Stimulated activated CD4-positive, alpha-beta T cell treated with anti-CD3 and anti-CD28 coated beads, Interleukin-12 subunit alpha, Interleukin-12 subunit beta, amount 100 ng/mL, for 24 hours (primary cell): ENCODE measurements around the gene UBE2O.

Experiments used
- DNase-seq, 2 experiments: peaks; one replicate each; pipeline ENCODE4 v3.0.0-alpha.2; 2020; ENCODE audit warnings: low read depth in 2 of 2

The UBE2O gene

GRCh38 chr17:76388966-76389888 is 63.7 kb downstream of the UBE2O start:
- no peak for DNase-seq

DNA sequence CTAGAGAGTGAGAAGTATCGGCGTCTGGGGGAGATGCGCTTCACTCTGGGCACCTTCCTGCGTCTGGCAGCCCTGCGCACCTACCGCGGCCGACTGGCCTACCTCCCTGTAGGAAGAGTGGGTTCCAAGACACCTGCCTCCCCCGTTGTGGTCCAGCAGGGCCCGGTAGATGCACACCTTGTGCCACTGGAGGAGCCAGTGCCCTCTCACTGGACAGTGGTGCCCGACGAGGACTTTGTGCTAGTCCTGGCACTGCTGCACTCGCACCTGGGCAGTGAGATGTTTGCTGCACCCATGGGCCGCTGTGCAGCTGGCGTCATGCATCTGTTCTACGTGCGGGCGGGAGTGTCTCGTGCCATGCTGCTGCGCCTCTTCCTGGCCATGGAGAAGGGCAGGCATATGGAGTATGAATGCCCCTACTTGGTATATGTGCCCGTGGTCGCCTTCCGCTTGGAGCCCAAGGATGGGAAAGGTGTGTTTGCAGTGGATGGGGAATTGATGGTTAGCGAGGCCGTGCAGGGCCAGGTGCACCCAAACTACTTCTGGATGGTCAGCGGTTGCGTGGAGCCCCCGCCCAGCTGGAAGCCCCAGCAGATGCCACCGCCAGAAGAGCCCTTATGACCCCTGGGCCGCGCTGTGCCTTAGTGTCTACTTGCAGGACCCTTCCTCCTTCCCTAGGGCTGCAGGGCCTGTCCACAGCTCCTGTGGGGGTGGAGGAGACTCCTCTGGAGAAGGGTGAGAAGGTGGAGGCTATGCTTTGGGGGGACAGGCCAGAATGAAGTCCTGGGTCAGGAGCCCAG is 65.8 kb downstream of the UBE2O start:
- DNase-seq, result no peak

DNA sequence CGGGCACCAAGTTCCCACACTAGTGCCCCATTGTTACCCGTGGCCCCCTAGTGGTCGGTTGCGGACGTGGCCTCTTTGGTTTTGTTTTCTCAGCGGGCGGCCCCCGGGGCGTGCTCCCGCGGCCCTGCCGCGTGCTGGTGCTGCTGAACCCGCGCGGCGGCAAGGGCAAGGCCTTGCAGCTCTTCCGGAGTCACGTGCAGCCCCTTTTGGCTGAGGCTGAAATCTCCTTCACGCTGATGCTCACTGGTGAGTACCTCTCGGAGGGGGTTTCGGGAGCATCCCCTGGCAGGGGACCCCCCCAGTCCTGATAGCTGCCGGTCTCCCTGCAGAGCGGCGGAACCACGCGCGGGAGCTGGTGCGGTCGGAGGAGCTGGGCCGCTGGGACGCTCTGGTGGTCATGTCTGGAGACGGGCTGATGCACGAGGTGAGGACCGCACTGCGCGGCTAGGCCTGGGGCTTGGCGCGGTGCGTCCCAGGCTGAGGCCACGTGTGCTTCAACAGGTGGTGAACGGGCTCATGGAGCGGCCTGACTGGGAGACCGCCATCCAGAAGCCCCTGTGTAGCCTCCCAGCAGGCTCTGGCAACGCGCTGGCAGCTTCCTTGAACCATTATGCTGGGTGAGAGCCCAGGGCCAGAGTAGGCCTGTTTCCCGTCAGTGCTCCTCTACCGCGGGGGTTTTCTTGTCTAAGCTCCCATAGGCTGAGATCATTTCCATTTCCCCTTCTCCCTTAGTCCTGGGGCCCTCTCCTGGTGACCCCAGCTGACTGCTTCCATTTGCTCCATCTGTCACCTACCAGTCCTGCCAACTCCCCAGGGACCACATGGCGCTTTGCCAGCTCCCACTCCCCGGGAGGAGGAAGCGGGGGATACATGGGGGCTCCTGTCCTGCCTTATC is 66.8 kb downstream of the UBE2O start:
- peak; percentile 64 to 86 for DNase-seq

DNA sequence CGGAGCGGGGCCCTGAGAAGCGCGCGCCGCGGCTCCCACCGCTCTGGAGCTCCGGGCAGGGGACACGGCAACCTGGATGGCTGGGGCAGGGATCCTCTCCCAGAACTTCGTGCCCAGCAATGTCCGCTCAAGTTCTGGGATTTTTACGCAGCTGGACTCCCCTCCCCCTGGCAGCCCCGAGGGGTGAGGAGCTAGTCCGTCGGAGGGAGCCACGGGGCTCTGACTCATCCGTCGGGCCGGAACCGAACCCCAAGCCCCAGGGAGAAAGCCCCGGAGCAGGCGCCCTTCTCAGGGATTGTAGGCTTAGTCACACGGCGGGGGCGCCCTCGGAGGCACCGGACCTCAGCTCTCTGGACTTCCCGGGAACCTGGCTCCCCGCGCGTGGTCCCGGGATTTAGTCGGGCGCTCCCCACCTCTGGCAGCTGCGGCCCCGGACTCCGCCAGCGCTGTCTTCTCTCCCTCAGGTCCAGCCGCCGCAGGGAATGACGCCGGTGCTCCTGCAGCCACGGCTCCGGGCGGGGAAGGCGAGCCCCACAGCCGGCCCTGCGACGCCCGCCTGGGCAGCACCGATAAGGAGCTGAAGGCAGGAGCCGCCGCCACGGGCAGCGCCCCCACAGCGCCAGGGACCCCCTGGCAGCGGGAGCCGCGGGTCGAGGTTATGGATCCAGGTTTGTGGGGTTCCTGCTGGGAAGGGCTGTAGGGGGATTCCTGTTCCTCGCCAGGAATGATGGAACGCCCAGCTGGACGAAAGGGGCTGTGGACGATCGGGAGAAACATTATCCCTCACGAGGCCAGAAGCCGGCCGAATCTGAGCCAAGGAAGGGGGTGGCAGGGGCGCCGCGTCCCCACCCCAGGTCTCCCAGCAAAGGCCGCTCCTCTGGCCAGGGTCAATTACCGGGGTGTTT is 67.7 kb downstream of the UBE2O start:
- DNase-seq, result peak in 1 of 2 experiments; percentile 26

DNA sequence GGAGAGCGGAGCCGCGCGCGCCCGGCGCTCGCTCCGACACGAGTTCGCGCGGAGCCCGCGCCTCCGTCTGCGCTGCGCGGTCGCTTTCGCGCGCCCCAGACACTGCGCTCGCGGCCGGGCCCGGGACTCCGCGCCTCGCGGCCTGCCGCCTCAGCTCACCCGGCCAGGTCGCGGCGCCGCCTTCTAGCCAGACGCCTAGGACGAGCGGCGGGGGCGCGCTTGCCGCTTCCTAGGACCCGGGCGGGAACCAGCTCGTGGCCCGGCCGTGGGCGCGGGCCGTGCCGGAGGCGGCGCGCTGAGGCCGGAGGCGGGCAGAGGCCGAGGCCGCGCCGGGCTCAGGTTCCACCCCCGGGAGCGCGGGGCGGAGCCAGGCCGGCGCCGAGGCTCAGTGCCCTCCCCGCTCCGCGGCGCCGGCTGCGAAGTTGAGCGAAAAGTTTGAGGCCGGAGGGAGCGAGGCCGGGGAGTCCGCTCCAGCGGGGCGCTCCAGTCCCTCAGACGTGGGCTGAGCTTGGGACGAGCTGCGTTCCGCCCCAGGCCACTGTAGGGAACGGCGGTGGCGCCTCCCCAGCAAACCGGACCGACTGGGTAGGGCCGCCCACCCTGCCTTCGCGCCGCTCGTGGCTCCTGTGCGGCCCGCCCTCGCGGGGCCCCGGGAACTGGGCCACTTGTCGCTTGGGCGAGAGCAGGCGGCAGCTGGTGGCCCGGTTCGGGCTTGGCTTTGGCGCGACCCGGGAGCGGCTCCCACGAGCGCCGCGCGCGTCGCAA is 68.5 kb downstream of the UBE2O start, which contains the start of gene SPHK1:
Gene SPHK1 (plus strand): TSS at position 388 of the 765 bp plus-strand sequence. CDS start 1,036 bp downstream, outside the sequence.
- peak in 1 of 2 experiments; percentile 64 for DNase-seq

DNA sequence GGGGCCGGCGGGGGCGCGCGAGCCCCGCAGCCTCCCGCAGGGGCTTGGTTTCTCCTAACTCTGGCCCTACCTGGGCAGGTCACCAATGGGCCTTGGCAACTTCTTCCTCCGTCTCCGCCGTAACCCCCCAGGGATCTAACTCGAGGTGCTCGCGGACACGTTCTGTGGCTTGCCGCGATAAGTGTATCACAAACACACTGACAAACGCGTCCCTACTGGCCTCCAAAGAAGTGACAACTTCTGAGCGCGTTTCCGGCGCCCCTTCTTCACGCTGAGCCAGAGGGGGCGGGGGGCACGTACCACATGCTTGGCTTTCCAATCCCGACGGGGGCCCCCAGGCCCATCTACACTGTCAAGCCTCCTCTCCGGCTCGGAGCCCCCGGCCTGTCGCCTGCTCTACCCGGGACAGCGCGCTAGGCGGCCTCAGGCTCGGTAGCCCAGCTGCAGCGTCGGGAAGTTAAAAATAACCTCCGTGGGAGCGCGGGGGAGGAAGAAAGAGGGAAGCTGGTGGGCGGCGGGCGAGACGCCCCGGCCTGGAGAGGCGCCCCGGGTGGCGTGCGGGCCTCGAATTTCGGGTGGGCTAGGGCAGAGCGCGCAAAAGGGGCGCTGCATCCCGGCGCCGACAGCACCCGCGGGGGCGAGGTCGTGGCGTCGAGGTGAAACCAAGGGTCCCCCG is 69.3 kb downstream of the UBE2O start:
- peak in 1 of 2 experiments; percentile 37 for DNase-seq

DNA sequence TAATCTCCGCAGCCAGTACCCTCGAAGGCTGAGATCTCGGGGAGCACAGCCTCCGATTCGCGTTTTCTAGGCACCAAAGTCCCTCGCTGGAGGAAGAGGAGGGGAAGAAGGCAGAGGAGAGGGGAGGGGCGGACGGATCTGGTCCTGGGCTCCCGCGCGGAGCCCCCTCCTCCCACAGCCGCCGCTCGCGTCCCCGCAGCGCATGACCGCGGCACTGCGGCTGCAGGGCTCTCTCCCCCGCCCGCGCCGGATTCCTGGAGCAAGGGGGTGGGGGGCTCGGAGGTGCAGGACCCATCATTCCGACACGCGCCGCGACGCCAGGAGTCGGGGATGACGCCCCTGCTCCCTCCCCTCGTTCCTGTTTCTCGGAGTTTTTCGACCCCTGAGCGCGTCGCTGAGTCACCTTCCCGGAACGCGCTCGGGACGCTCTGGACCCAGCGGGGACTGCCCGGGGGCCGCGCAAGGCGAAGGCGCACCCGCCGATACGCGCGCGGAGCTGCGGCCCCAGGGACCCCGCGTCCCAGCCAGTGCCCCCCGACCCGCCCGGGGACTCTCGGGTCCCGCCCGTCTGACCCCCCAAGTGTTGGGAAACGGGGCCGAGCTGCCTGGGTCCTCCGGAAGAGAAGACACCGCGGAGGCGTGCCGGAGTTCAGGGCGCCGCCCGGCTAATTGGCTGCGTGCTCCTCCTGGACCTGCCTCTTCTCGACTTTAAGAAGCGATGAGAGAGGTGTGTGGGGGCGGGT is 70.0 kb downstream of the UBE2O start:
- DNase-seq, result peak; percentile 50 to 62

- DNase-seq, result peak in 1 of 2 experiments; percentile 28
Measured at GRCh38 chr17:76382351-76382802, 70.6 kb downstream of the UBE2O start.

GRCh38 chr17:76381633-76382350 is 71.2 kb downstream of the UBE2O start:
- no peak for DNase-seq

DNA sequence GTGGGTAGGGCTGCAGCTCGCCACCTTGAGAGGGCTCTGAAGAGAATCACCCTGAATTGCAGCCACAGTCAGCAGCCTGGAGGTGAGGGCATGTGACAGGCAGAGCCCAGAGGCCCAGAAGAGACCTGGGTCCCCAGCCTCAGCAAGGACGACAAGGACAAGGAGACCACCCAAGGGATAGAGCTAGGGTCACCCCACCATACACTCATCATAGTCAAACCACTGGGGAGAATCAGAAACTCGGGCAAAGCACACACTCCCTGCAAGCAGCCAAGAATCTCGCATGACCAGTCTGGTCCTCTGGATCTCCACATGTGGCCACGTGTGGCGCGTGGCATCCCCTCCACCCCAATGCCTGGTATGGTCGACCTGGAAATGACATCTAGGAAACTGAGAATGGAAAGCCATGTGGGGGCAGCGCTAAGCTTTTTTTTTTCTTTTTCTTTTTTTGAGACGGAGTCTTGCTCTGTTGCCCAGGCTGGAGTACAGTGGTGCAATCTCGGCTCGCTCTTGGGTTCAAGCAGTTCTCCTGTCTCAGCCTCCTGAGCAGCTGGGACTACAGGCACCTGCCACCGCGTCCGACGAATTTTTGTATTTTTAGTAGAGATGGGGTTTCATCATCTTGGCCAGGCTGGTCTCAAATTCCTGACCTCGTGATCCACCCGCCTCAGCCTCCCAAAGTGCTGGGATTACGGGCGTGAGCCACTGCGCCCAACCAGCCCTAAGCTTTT is 73.1 kb downstream of the UBE2O start:
- DNase-seq, result no peak

DNA sequence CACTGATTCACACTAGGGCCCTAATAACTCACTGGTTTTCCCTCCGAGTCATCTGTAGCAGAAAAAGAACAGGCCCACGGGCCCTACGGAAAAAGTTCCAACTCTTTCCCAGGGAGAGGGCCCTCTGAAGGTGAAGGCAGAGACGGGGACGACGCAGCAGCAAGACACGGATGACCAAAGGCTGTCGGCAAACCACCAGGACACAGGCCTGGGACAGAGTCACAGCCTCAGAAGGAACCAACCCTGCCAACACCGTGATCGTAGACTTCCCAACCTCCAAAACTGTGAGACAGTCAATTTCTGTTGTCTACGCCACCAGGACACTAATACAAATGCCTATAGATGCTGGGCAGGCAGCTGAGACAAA is 73.7 kb downstream of the UBE2O start:
- no peak for DNase-seq

DNA sequence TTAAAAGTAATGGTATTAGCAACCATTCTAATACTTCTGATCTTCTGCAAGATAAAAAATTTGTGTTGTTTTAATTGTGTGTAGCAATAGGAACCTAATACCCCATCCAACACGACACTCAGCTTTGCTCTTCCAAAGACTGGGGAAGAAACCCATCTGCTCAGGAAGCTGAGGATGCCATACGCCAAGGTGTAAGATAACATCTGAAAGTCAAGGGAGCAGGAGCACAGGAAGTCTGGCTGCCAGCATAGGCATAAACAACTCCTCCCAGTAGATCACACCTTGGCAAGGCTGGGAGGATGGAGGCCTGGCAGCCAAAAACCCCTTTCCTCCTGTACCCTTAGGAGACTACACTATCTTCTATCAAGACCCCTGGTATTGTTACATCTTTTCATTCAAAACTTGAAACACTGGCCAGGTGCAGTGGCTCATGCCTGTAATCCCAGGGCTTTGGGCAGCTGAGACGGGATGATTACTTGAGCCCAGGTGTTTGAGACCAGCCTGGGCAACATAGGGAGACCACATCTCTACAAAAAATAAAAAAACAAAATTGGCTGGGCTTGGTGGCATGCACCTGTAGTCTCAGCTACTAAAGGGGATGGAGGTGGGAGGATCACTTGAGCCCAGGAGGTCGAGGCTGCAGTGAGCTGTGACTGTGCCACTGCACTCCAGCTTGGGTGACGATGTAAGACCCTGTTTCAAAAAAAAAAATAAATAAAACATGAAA is 74.2 kb downstream of the UBE2O start:
- DNase-seq, result no peak

DNA sequence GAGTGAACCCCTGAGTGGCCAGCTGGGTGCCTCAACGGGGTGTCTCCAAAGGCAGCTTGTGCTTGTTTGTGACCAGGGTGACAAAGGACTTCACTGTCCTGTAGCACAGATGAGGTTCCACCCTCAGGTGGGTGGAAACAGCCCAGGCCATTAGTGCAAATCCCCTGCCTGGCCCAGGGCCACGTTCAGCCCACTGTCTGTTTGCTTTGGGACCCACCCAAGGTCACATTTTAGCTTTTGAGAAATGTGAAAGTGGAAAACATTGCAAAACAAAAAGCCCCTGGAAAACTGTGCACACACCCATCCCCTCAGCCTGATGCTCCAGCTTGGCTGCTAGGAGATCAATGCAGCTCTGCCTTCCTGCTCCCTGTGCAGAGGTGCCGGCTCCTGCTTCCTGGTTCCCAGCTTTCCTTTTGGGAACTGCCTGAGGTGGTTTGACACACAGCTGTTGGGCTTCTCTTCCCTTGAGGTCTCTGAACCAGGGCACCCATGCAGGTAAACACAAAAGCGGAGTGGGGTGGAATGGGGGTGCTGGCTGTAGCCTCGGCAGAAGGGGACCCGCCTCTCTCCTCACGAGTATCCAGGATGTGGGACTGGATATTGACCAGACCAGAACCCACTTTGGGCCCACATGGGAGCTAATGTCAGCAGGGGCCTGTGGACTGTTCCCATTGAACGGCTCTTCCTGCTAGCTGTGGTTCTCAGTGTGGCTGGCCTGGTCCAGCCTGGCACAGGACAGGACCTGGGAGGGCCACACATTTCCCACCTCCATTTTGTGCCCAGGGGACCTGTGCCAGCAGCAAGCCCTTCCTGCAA is 76.4 kb downstream of the UBE2O start:
- no peak for DNase-seq

DNA sequence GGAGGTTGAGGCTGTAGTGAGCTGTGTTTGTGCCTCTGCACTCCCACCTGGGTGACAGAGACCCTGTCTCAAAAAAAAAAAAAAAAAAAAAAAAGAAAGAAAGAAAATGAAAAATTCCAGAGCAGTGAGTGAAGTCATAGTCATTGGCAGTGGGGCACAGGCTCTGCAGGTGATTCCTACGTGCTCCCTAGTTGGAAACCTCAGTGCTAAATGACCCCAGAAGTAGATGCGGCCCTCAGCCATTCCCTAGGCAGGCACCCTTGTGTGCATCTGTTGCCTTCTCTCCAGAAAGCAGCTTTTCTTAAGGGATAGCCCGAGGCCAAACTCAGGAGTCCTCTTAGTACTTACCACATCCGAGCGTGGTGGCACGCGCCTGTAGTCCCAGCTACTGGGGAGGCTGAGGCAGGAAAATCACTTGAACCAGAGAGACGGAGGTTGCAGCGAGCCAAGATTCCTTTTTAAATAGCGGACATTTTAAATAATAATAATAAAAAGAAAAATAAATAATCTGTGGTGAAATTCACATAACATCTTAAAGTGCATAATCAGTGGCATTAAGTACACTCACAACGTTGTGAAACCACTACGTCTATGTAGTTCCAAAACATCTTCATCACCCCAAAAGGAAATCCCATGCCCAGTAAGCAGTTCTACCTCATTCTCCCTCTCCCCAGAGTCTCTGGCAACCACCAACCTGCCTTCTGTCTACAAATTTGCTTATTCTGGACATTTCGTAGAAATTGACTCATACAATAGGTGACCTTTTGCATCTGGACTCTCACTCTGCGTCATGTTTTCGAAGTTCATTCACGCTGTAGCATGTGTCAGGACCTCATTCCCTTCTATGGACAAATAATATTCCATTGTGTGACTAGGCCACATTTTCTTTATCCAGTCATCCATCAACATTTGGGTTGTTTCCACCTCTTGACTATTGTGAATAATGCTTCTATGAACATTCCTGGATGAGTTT is 81.0 kb downstream of the UBE2O start:
- no peak for DNase-seq
